Mesenchymal stem cell (in vitro differentiated cells and primary cell): ENCODE results near the gene COIL.

Source experiments
- DNase-seq: peaks from one replicate; pipeline ENCODE4 v3.0.0-alpha.2; 2013
- H2AFZ ChIP-seq: one replicate; pipeline ENCODE4 v1.6.1; 2013; ENCODE audit warnings: low read depth, mild to moderate bottlenecking, control low read depth, inconsistent platforms, low read length, moderate library complexity
- H2AK5ac ChIP-seq: 2 replicates; pipeline ENCODE4 v1.6.1; 2013; ENCODE audit warnings: low read length, moderate library complexity, mild to moderate bottlenecking, inconsistent platforms; ENCODE audit not compliant: severe bottlenecking
- H2BK120ac ChIP-seq: one replicate; pipeline ENCODE4 v1.6.1; 2013; ENCODE audit warnings: low read depth, mild to moderate bottlenecking, inconsistent platforms, low read length, moderate library complexity
- H2BK12ac ChIP-seq, 2 experiments: one replicate each; pipeline ENCODE4 v1.6.1; 2013; ENCODE audit warnings: inconsistent platforms in 2 of 2, low read length in 2 of 2, mild to moderate bottlenecking in 2 of 2, moderate library complexity in 2 of 2, control low read depth in 1 of 2
- H2BK15ac ChIP-seq: one replicate; pipeline ENCODE4 v1.6.1; 2013; ENCODE audit warnings: mild to moderate bottlenecking, low read depth, inconsistent platforms; ENCODE audit not compliant: poor library complexity, severe bottlenecking
- H2BK5ac ChIP-seq: 2 replicates; pipeline ENCODE4 v1.6.1; 2013; ENCODE audit warnings: low read depth, mild to moderate bottlenecking, low read length, control low read depth, inconsistent platforms; ENCODE audit not compliant: poor library complexity, severe bottlenecking
- H3K14ac ChIP-seq, 2 experiments: one replicate each; pipeline ENCODE4 v1.6.1; 2013; ENCODE audit warnings: inconsistent platforms in 2 of 2, low read length in 2 of 2, control low read depth in 1 of 2, mild to moderate bottlenecking in 1 of 2, moderate library complexity in 1 of 2
- H3K18ac ChIP-seq, 2 experiments: one replicate each; pipeline ENCODE4 v1.6.1; 2013; ENCODE audit warnings: inconsistent platforms in 2 of 2, low read length in 2 of 2, control low read depth in 1 of 2, low read depth in 1 of 2, mild to moderate bottlenecking in 1 of 2
- H3K23ac ChIP-seq, 2 experiments: one replicate each; pipeline ENCODE4 v1.6.1; 2013; ENCODE audit warnings: inconsistent platforms in 2 of 2, low read length in 2 of 2, mild to moderate bottlenecking in 2 of 2, moderate library complexity in 2 of 2, control low read depth in 1 of 2
- H3K27ac ChIP-seq: 2 replicates; pipeline ENCODE4 v1.5.1; 2013; ENCODE audit warnings: mild to moderate bottlenecking, moderate library complexity, low read length, control low read depth, inconsistent platforms; ENCODE audit not compliant: poor library complexity, severe bottlenecking
- H3K27me3 ChIP-seq, 2 experiments: 2 replicates each; pipeline versions ENCODE4 v1.6.1 to v1.7.0; 2013; ENCODE audit warnings: low read length in 2 of 2, mild to moderate bottlenecking in 2 of 2, moderate library complexity in 2 of 2, control low read depth in 1 of 2, inconsistent platforms in 1 of 2; ENCODE audit not compliant: control insufficient read depth in 1 of 2, insufficient read depth in 1 of 2
- H3K36me3 ChIP-seq, 2 experiments: 2 replicates each; pipeline versions ENCODE4 v1.6.1 to v1.7.0; 2013; ENCODE audit warnings: low read length in 2 of 2, control low read depth in 1 of 2, inconsistent platforms in 1 of 2, low read depth in 1 of 2, mild to moderate bottlenecking in 1 of 2; ENCODE audit not compliant: insufficient read depth in 2 of 2, control insufficient read depth in 1 of 2
- H3K4ac ChIP-seq, 2 experiments: one replicate each; pipeline ENCODE4 v1.6.1; 2013; ENCODE audit warnings: inconsistent platforms in 2 of 2, low read length in 2 of 2, mild to moderate bottlenecking in 2 of 2, moderate library complexity in 2 of 2, control low read depth in 1 of 2, low read depth in 1 of 2
- H3K4me1 ChIP-seq: 2 replicates; pipeline ENCODE4 v1.6.1; 2013; ENCODE audit warnings: low read depth, low read length, control low read depth; ENCODE audit not compliant: control insufficient read depth, insufficient read depth
- H3K4me2 ChIP-seq: 2 replicates; pipeline ENCODE4 v1.6.1; 2013; ENCODE audit warnings: low read length, mild to moderate bottlenecking, inconsistent platforms; ENCODE audit not compliant: poor library complexity, severe bottlenecking
- H3K4me3 ChIP-seq, 2 experiments: 2 replicates each; pipeline versions ENCODE4 v1.5.1 to v1.7.0; 2013; ENCODE audit warnings: low read length in 2 of 2, mild to moderate bottlenecking in 2 of 2, control low read depth in 1 of 2, low read depth in 1 of 2; ENCODE audit not compliant: insufficient read depth in 1 of 2
- H3K79me1 ChIP-seq: replicated peaks from 2 replicates; pipeline ENCODE4 v1.6.1; 2013; ENCODE audit warnings: mild to moderate bottlenecking, control low read depth, low read length, inconsistent platforms; ENCODE audit not compliant: poor library complexity, severe bottlenecking
- H3K9ac ChIP-seq: 2 replicates; pipeline ENCODE4 v1.7.0; 2013; ENCODE audit warnings: mild to moderate bottlenecking, low read length, moderate library complexity
- H3K9me3 ChIP-seq: 2 replicates; pipeline ENCODE4 v1.7.0; 2013; ENCODE audit warnings: mild to moderate bottlenecking, low read length; ENCODE audit not compliant: control insufficient read depth
- H4K8ac ChIP-seq: one replicate; pipeline ENCODE4 v1.6.1; 2013; ENCODE audit warnings: inconsistent platforms, mild to moderate bottlenecking, low read length, moderate library complexity
- H4K91ac ChIP-seq: one replicate; pipeline ENCODE4 v1.6.1; 2013; ENCODE audit warnings: mild to moderate bottlenecking, low read length, inconsistent platforms
- WGBS: methylation state at CpG from one replicate; pipeline ENCODE4 v1.1.7; 2013; ENCODE audit warnings: mixed read lengths; 5-methylcytosine and 5-hydroxymethylcytosine counted together

The COIL gene

DNA sequence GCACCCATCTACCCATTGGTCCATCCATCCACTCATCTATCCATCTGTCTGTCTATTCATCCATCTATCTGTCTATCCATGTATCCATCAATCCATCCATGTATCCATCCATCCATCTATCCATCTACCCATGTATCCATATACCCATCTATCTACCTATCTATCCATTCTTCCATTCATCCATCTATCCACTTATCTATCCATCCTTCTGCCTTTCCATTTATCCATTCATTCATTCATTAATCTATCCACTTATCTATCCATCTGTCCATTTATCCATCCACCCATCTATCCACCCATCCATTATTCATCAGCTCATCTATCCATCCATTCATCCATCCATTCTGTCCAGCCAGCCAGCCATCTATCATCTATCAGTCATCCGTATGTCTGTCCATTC lies 68.5 kb downstream of the COIL start:
- H2BK5ac ChIP-seq: no peak overlapping the region
- no peaks in the 10 kb centered on the region for H3K4me1 ChIP-seq
- no peak overlapping the region for H3K14ac ChIP-seq
- H3K4ac ChIP-seq: no peak overlapping the region
- peaks cover 5% of the 10 kb centered on the region for H3K9me3 ChIP-seq
- no peak overlapping the region for H3K9ac ChIP-seq
- no peak overlapping the region for H3K4me3 ChIP-seq
- H3K79me1 ChIP-seq: peaks cover 3% of the 10 kb centered on the region
- no peak overlapping the region for H3K27ac ChIP-seq
- no peaks in the 10 kb centered on the region for H3K27me3 ChIP-seq
- no peak overlapping the region for H2AK5ac ChIP-seq
- no peak overlapping the region for H2BK120ac ChIP-seq
- no peak overlapping the region for H4K8ac ChIP-seq
- no peak overlapping the region for H2BK12ac ChIP-seq
- H3K36me3 ChIP-seq: peaks cover 63 to 98% of the 10 kb centered on the region in 2 experiments
- H3K18ac ChIP-seq: no peak overlapping the region
- DNase-seq: no peak
- no peak overlapping the region for H2AFZ ChIP-seq
- no peak overlapping the region for H2BK15ac ChIP-seq
- H3K4me2 ChIP-seq: no peak overlapping the region
- 95% methylated on average over 1 of the region's 1 CpG for WGBS
- no peak overlapping the region for H3K23ac ChIP-seq
- no peak overlapping the region for H4K91ac ChIP-seq

DNA sequence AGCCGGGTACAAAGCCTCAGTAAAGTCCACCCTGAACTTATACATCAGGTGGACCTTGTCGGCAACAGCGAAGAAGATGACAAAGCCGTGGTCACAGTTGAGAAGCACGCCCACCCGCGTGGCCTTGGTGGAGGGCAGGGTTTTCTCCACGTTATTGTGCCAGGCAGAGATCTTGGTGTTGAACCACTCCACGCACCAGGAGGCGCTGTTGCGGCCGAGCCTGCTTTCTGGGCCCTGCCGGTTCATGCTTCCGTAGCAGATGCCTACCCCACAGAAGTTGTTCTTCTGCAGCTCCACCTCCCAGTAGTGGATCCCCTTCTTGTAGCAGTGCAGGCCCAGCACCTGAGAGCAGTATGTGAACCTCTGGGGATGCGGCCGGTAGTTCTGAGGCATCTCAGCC lies 69.1 kb downstream of the COIL start:
- H3K27ac ChIP-seq: no peak overlapping the region
- H3K4me2 ChIP-seq: no peak overlapping the region
- no peak overlapping the region for H3K4me3 ChIP-seq
- no peak overlapping the region for H3K4ac ChIP-seq
- no peak overlapping the region for H2BK15ac ChIP-seq
- no peak overlapping the region for H2BK12ac ChIP-seq
- peaks cover 2% of the 10 kb centered on the region for H3K79me1 ChIP-seq
- no peaks in the 10 kb centered on the region for H3K27me3 ChIP-seq
- no peak overlapping the region for H4K8ac ChIP-seq
- no peak overlapping the region for H3K14ac ChIP-seq
- H2BK120ac ChIP-seq: no peak overlapping the region
- H2AK5ac ChIP-seq: no peak overlapping the region
- peaks cover 5% of the 10 kb centered on the region for H3K9me3 ChIP-seq
- H4K91ac ChIP-seq: peak overlapping the region; percentile 35
- H3K23ac ChIP-seq: no peak overlapping the region
- peaks cover 57 to 98% of the 10 kb centered on the region in 2 experiments for H3K36me3 ChIP-seq
- H3K9ac ChIP-seq: no peak overlapping the region
- WGBS: 86% methylated on average over 16 of the region's 16 CpGs
- no peak overlapping the region for H2BK5ac ChIP-seq
- H3K4me1 ChIP-seq: no peaks in the 10 kb centered on the region
- no peak for DNase-seq
- no peak overlapping the region for H2AFZ ChIP-seq
- H3K18ac ChIP-seq: no peak overlapping the region

GRCh38 chr17:56890906-56891674 lies 69.8 kb downstream of the COIL start:
- H3K9me3 ChIP-seq: peaks cover 5% of the 10 kb centered on the region
- no peaks in the 10 kb centered on the region for H3K27me3 ChIP-seq
- H3K27ac ChIP-seq: no peak overlapping the region
- H3K18ac ChIP-seq: no peak overlapping the region
- peaks cover 61 to 98% of the 10 kb centered on the region in 2 experiments for H3K36me3 ChIP-seq
- H2AFZ ChIP-seq: no peak overlapping the region
- H2AK5ac ChIP-seq: no peak overlapping the region
- no peak overlapping the region for H4K8ac ChIP-seq
- no peak overlapping the region for H3K9ac ChIP-seq
- H2BK15ac ChIP-seq: no peak overlapping the region
- H2BK5ac ChIP-seq: no peak overlapping the region
- H3K4me1 ChIP-seq: no peaks in the 10 kb centered on the region
- over 99% methylated on average over 7 of the region's 7 CpGs for WGBS
- H2BK12ac ChIP-seq: no peak overlapping the region
- peaks cover 2% of the 10 kb centered on the region for H3K79me1 ChIP-seq
- H3K23ac ChIP-seq: no peak overlapping the region
- no peak overlapping the region for H4K91ac ChIP-seq
- H2BK120ac ChIP-seq: no peak overlapping the region
- no peak overlapping the region for H3K4me2 ChIP-seq
- no peak overlapping the region for H3K4me3 ChIP-seq
- DNase-seq: no peak
- no peak overlapping the region for H3K4ac ChIP-seq
- no peak overlapping the region for H3K14ac ChIP-seq

GRCh38 chr17:56890390-56890789 lies 70.5 kb downstream of the COIL start:
- H3K9ac ChIP-seq: no peak overlapping the region
- no peak overlapping the region for H4K91ac ChIP-seq
- no peak overlapping the region for H2BK15ac ChIP-seq
- H3K27me3 ChIP-seq: no peaks in the 10 kb centered on the region
- H2BK5ac ChIP-seq: no peak overlapping the region
- H3K36me3 ChIP-seq: peaks cover 58 to 94% of the 10 kb centered on the region in 2 experiments
- H4K8ac ChIP-seq: no peak overlapping the region
- no peak overlapping the region for H2BK120ac ChIP-seq
- H3K4me1 ChIP-seq: no peaks in the 10 kb centered on the region
- H3K4ac ChIP-seq: no peak overlapping the region
- WGBS: 96% methylated on average over 6 of the region's 6 CpGs
- H3K4me3 ChIP-seq: no peak overlapping the region
- no peak overlapping the region for H3K27ac ChIP-seq
- peaks cover 2% of the 10 kb centered on the region for H3K79me1 ChIP-seq
- H2BK12ac ChIP-seq: no peak overlapping the region
- no peak overlapping the region for H2AFZ ChIP-seq
- no peak overlapping the region for H2AK5ac ChIP-seq
- H3K14ac ChIP-seq: no peak overlapping the region
- no peak overlapping the region for H3K4me2 ChIP-seq
- no peak overlapping the region for H3K18ac ChIP-seq
- no peak for DNase-seq
- no peak overlapping the region for H3K23ac ChIP-seq
- peaks cover 5% of the 10 kb centered on the region for H3K9me3 ChIP-seq
